ENCODE measurements around the gene ZNF44.

Gene ZNF44

DNA sequence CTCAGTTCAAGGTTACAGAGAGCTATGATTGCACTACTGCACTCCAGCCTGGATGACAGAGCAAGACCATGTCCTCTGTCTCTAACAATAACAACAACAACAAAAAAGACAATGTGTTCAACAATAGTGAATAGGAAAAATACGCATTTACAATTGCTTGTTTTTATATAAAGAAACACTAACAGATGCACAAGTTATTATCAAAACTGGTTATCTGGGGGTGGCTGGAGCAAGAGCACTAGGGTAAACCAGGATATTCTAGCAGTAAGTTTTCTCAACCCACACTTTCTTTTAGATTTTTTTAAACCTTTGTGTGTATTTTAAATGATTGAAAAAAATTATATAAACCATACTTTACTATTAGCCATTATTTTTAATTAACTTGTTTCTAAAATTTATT is 33.1 kb downstream of the ZNF44 start:
- no peak for DNase-seq (ENCODE audit: low read depth)

DNA sequence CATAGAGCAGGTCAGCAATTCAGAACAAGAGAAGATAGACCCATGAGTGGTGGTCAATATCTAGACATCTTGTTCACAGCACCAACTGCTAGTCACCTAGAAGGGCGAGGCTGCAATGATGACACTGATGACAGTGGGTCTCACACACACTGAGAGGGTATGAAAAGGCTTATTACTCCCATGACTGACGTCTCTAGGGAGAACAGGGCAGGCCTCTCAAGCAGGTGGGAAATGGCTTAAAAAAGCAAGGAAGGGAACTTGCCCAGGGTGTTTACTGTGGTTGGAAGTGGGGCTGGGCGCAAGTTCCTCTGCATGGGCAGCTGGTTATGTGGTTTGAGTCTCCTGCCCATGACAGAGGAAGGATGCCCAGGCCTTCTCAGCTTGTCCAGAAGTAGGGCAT is 33.8 kb downstream of the ZNF44 start:
- DNase-seq (ENCODE audit: low read depth): no peak

DNA sequence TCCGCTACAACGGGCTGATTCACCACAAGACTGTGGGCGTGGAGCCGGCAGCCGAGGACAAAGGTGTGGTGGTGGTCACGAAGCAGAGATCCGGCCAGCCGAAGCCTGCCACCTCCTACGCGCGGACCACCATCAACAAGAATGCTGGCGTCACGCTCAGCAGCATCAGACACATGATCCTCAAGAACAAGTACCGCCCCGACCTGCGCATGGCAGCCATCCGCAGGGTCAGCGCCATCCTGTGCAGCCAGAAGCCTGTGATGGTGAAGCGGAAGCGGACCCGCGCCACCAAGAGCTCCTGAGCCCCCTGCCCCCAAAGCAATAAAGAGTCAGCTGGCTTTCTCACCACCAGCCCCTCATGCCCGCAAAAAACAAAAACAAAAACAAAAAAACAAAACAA is 34.4 kb downstream of the ZNF44 start:
- no peak for DNase-seq (ENCODE audit: low read depth)

DNA sequence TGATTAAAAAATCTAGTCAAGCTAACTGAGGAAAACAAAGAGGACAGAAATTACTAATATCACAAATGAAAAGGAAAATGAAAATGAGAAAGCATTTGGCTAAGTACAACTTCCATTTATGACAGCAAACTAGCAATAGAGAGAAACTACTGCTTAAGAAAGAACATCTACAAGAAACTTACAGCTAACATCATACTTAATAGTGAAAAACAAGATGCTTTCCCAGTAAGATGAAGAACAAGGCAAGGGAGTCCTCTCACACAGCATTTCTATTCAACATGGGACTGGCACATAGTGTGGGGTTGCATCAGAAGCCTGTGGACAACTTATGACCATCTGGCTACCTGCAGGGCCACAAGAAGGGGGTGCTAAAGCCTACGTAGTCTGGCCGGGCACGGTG is 39.3 kb downstream of the ZNF44 start:
- DNase-seq (ENCODE audit: low read depth): no peak

DNA sequence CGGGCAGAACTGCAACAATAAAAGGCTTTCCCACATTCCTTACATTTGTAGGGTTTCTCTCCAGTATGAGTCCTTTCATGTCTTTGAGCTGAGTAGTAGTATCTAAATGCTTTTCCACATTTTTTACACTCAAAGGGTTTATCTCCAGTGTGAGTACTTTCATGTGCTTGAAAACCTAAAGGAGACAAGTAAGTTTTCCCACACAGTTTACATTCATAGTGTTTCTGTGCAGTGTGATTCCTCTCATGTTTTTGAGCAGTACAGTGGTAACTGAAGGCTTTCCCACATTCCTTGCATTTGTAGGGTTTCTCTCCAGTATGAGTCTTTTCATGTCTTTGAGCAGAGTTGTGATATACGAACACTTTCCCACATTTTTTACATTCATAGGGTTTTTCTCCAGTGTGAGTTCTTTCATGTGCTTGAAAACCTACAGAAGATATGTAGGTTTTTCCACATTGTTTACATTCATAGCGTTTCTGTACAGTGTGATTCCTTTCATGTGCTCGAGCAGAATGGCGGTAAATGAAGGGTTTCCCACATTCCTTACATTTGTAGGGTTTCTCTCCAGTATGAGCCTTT is 47.0 kb downstream of the ZNF44 start:
- no peak for DNase-seq (ENCODE audit: low read depth)

DNA sequence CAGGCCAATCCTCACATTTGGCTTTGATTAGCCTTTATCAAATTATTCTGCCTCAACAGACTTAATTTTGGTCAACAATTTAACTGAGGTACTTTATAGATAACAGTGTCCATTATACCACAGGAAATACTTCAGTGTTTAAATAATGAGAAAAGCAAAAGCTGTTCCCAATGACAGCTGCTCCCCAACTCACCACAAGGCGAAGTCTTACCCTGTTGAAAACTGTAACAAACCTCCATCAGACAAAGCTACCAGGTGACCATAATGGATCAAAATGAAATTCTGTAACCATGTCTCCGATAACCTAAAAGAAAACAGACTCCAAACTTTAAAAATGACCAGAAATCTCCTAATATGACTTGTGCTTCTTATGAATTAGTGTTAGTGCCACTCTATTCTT is 50.3 kb downstream of the ZNF44 start:
- no peak for DNase-seq (ENCODE audit: low read depth)

DNA sequence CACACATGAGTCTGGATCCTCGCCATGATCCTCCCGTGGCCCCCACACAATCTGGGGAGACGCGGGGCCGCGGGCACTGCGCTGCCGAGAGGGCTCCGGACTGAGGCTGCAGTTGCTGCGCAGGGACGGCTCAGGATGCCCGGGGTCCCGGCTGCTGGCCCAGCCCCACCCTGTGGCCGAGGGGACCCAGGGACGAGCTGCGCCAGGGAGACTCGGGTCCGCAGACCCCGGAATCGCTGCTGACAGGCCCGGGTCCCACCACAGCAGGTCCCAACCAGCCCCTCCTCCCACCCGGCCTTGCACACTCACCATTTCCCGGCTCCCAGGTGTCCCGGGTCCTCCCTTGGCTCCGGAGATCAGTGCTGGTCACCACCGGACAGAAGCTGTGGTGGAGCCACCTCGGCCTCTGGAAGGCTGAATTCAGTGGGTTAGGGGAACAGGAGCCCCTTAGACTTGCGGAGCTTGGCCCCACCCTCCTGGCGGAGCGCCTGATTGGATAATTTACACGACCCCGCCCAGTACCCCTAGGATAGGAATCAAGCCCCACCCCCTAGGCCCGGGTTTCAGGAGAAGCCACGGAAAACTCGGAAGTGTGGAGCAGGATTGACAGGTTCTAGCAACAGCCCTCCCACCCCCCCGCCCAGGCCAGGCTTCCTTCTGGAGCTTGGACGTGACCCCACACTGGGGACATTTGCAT is 57.4 kb downstream of the ZNF44 start:
- no peak for DNase-seq (ENCODE audit: low read depth)

DNA sequence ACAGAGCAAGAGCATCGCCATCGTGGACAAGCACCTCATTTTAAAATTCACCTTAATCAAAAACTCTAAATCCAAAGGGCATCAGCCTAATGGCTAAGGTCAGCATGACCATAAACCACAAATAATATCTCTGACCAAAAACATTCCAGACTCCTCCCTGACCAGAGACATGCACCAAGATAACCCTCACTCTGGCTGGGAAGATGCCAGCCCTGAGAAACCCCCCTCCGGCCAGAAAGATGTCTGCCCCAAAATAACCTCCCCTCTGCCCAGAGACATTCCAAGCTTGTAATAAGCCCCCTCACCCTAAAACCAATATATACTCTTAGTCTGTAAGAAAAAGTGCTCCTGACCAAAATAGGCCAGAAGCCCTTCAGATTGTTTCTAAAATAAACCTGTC is 61.7 kb downstream of the ZNF44 start:
- no peak for DNase-seq (ENCODE audit: low read depth)

DNA sequence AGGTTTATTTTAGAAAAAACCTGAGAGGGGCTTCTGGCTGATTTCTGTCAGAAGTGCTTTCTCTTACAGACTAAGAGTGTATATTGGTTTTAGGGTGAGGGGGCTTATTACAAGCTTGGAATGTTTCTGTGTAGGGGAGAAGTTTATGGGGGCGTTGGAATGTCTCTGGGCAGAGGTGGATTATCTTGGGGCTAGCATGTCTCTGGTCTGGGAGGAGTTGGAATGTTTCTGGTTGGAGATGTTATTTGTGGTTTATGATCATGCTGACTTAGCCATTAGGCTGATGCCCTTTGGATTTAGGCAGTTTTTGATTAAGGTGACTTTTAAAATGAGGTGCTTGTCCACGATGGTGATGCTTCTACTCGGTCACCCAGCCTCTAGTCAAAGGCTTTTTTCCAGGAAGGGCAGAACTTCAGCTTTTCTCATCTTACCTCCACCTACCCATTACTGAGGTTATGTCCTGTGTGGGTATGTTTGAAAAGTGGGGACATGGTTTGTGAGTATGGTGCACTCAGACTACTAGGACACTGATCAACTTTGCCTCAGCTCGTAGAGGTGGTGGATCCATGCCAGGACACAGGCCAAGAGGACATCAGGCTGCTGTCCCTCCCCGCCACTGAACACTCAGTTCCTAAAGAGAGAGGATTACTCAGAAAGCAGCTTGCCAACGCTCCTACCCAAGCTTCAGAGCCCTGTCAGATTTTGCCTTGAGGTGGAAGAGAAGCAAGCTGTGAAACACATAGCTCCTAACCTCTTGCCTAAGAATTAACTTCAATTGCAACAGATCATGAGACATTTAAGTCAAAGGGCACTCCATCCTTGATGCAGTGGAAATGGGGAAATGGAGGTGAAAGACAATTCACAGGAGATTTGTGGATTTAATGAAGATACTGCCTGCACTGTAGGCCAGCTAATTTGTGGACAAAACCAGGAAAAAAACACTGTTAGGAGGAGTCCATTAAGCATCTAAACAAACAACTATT is 63.6 kb downstream of the ZNF44 start:
- DNase-seq (ENCODE audit: low read depth): no peak

DNA sequence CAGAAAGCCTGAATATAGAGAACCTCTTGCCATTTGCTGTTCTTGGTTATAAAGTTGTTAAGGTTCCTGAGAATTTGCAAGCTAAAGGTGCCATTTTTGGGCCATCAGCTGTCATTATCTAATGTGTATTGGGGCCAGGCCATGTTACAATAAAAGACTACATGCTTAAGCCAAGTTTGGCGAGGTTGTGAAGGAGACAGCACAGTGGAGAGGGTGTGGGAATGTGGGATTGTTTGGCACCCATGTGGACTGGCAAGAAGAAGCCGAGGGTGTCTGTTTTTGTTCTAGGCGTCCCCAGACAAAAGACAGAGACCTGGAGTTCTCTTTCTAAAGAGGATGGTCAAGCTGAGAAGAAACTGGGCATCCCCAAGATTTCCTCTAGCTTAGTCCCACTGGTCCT is 64.7 kb downstream of the ZNF44 start:
- DNase-seq (ENCODE audit: low read depth): no peak

DNA sequence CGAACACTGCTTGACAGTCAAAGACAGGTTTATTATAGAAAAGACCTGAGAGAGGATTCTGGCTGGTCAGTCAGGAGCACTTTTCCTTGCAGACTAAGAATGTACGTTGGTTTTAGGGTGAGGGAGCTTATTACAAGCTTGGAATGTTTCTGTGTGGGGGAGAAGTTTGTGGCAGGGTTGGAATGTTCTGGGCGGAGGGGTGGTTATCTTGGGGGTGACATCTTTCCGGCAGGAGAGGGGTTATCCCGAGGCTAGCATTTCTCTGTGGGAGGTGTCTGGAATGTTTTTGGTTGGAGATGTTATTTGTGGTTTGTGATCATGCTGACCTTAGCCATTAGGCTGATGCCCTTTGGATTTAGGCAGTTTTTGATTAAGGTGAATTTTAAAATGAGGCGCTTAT is 70.0 kb downstream of the ZNF44 start:
- DNase-seq (ENCODE audit: low read depth): no peak

DNA sequence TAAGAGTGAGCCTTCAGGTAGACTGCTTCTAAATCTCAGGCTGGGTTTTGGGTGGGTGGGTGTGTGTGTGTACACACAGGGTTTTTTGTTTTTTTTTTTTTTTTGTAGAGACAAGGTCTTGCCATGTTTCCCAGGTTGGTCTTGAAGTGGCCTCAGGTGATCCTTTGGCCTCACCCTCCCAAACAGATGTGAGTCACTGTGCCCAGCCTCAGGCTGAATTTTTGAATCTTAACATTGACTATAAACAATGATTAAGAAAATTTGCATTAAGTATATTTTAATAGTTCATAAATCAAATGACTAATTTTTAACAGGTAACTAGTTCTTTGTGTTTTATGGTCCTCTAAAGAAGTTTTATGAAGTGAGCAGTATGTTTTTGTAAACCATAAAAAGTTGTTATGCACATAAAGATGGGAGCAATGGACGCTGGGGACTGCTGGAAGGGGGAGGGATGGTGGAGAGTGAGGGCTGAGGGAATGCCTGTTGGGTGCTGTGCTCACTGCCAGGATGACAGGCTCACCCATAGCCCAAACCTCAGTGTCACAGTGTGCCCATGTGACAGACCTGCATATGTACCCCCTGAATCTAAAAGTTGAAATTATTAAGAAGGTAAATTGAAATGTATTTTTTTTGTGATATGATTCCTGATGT is 71.6 kb downstream of the ZNF44 start:
- DNase-seq (ENCODE audit: low read depth): no peak
